Measurements from ENCODE around the gene MED12L.

MED12L gene

GRCh38 chr3:151100076-151100475, 14.6 kb downstream of the MED12L start:
- no peaks in the 10 kb centered on the region for H3K36me3 ChIP-seq (ENCODE audit: low read depth)
- H3K4me3 ChIP-seq (ENCODE audit: severe bottlenecking) = no peak overlapping the region
- H3K4me1 ChIP-seq (ENCODE audit: insufficient read depth, poor library complexity, severe bottlenecking) = no peaks in the 10 kb centered on the region
- ATAC-seq (ENCODE audit: low read depth) = no peak
- no peaks in the 10 kb centered on the region for H3K9me3 ChIP-seq (ENCODE audit: severe bottlenecking)
- TF ChIP-seq CTCF (IDR thresholded peaks at IDR 0.05; ENCODE audit: poor library complexity, severe bottlenecking) = no peak
- no peak overlapping the region for H3K27ac ChIP-seq (ENCODE audit: poor library complexity, severe bottlenecking)
- DNase-seq (ENCODE audit: low spot score) = no peak
- peaks cover 24% of the 10 kb centered on the region for H3K27me3 ChIP-seq (ENCODE audit: insufficient read depth, poor library complexity, severe bottlenecking)

GRCh38 chr3:151101270-151101969, 16.0 kb downstream of the MED12L start:
- TF ChIP-seq CTCF (IDR thresholded peaks at IDR 0.05; ENCODE audit: poor library complexity, severe bottlenecking) = no peak
- no peaks in the 10 kb centered on the region for H3K9me3 ChIP-seq (ENCODE audit: severe bottlenecking)
- H3K4me1 ChIP-seq (ENCODE audit: insufficient read depth, poor library complexity, severe bottlenecking) = no peaks in the 10 kb centered on the region
- H3K27me3 ChIP-seq (ENCODE audit: insufficient read depth, poor library complexity, severe bottlenecking) = peaks cover 24% of the 10 kb centered on the region
- ATAC-seq (ENCODE audit: low read depth) = no peak
- DNase-seq (ENCODE audit: low spot score) = no peak
- no peak overlapping the region for H3K27ac ChIP-seq (ENCODE audit: poor library complexity, severe bottlenecking)
- H3K4me3 ChIP-seq (ENCODE audit: severe bottlenecking) = no peak overlapping the region
- H3K36me3 ChIP-seq (ENCODE audit: low read depth) = no peaks in the 10 kb centered on the region

- no peak overlapping the region for H3K4me3 ChIP-seq (ENCODE audit: severe bottlenecking)
- no peaks in the 10 kb centered on the region for H3K9me3 ChIP-seq (ENCODE audit: severe bottlenecking)
- H3K27me3 ChIP-seq (ENCODE audit: insufficient read depth, poor library complexity, severe bottlenecking) = peaks cover 12% of the 10 kb centered on the region
- no peaks in the 10 kb centered on the region for H3K36me3 ChIP-seq (ENCODE audit: low read depth)
- H3K4me1 ChIP-seq (ENCODE audit: insufficient read depth, poor library complexity, severe bottlenecking) = no peaks in the 10 kb centered on the region
- TF ChIP-seq CTCF (IDR thresholded peaks at IDR 0.05; ENCODE audit: poor library complexity, severe bottlenecking) = no peak
- H3K27ac ChIP-seq (ENCODE audit: poor library complexity, severe bottlenecking) = no peak overlapping the region
- ATAC-seq (ENCODE audit: low read depth) (no peak), DNase-seq (ENCODE audit: low spot score) (no peak)
These were observed 20.8 kb downstream of the MED12L start for GRCh38 chr3:151106311-151106710.

GRCh38 chr3:151107177-151107576, 21.7 kb downstream of the MED12L start:
- DNase-seq (ENCODE audit: low spot score) = no peak
- no peak for TF ChIP-seq CTCF (IDR thresholded peaks at IDR 0.05; ENCODE audit: poor library complexity, severe bottlenecking)
- Histone ChIP-seq H3K36me3 (ENCODE audit: low read depth) (no peaks in the 10 kb centered on the region), H3K4me3 (ENCODE audit: severe bottlenecking) (no peak overlapping the region), H3K27me3 (ENCODE audit: insufficient read depth, poor library complexity, severe bottlenecking) (peaks cover 10% of the 10 kb centered on the region), H3K4me1 (ENCODE audit: insufficient read depth, poor library complexity, severe bottlenecking) (no peaks in the 10 kb centered on the region), H3K9me3 (ENCODE audit: severe bottlenecking) (no peaks in the 10 kb centered on the region), H3K27ac (ENCODE audit: poor library complexity, severe bottlenecking) (no peak overlapping the region)
- no peak for ATAC-seq (ENCODE audit: low read depth)

GRCh38 chr3:151107701-151108100, 22.2 kb downstream of the MED12L start:
- no peak for DNase-seq (ENCODE audit: low spot score)
- Histone ChIP-seq H3K4me1 (ENCODE audit: insufficient read depth, poor library complexity, severe bottlenecking) (no peaks in the 10 kb centered on the region), H3K4me3 (ENCODE audit: severe bottlenecking) (no peak overlapping the region), H3K36me3 (ENCODE audit: low read depth) (no peaks in the 10 kb centered on the region), H3K27me3 (ENCODE audit: insufficient read depth, poor library complexity, severe bottlenecking) (peaks cover 8% of the 10 kb centered on the region), H3K9me3 (ENCODE audit: severe bottlenecking) (no peaks in the 10 kb centered on the region), H3K27ac (ENCODE audit: poor library complexity, severe bottlenecking) (no peak overlapping the region)
- no peak for TF ChIP-seq CTCF (IDR thresholded peaks at IDR 0.05; ENCODE audit: poor library complexity, severe bottlenecking)
- 0 out of 3 replicates have a peak, but pooled peaks have one; percentile 23 for ATAC-seq (ENCODE audit: low read depth)
